ENCODE measurements around the gene LRRC34. TPM values are rescaled to one million over a fixed set of nuclear protein-coding genes. Genes with fewer than 3 reads are reported as not detected.

Gene LRRC34
- total and polyA plus RNA-seq, 9 of the 15 experiments (the other 6 are each of a cell fraction or from before 2014, with no cell fraction given), result 0.17 to 0.30 TPM; not detected in 7

DNA sequence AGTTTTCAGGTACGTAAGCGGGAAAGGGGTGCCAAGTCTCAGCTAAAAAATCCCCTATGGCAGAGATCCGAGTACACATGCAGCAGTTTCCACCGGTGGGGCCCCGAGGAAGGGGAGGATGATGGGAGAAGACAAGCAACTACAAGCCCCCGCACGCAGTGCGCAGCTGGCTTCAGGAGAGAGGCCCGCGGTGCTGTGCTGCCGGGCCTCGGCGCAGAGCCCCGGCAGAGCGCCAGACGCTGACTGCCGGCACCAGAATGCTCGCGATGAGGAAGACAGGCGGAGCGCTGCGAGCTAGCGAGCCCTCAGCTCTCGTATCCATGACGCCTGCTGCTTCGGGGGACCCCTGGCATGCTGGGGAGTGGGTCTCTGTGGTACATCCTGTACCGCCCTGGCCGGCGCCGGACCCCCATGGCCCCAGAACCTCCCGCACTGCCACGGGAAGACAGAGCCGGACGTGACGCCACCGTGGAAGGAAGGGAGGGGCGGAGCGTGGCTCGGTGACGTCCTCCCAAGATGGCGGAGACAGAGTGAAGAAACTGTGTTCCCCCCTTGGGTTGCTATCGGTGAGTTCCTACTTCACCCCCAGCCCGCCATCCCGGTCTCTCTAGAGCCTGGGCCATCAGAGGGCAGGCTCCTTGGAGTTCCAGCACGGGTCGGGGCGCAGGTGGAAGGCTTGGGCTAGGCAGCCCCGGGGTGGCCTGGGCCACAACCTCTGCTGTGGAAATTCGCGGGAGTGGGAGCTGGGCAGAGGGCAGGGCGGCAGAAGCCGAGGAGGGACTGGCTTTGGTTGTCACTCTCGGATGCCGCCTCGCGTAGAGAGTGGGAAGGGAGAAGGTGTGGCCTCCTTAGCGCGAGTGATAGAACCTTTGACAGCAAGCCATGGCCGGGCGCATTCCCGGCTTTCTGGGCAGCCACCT is 39.5 kb downstream of the LRRC34 start, which contains the start of gene MYNN (continued):
- TF ChIP-seq, protein P1, sequence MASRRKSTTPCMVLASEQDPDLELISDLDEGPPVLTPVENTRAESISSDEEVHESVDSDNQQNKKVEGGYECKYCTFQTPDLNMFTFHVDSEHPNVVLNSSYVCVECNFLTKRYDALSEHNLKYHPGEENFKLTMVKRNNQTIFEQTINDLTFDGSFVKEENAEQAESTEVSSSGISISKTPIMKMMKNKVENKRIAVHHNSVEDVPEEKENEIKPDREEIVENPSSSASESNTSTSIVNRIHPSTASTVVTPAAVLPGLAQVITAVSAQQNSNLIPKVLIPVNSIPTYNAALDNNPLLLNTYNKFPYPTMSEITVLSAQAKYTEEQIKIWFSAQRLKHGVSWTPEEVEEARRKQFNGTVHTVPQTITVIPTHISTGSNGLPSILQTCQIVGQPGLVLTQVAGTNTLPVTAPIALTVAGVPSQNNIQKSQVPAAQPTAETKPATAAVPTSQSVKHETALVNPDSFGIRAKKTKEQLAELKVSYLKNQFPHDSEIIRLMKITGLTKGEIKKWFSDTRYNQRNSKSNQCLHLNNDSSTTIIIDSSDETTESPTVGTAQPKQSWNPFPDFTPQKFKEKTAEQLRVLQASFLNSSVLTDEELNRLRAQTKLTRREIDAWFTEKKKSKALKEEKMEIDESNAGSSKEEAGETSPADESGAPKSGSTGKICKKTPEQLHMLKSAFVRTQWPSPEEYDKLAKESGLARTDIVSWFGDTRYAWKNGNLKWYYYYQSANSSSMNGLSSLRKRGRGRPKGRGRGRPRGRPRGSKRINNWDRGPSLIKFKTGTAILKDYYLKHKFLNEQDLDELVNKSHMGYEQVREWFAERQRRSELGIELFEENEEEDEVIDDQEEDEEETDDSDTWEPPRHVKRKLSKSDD (conservative IDR thresholded peaks at IDR 0.05; ENCODE audit: low read length), result peak; percentile 61; the same call in 1 of the 2 replicates
- 0 out of 2 replicates have a peak, but pooled peaks have one; percentile 20 for TF ChIP-seq ZNF830 (CRISPR knock-in tag; IDR thresholded peaks at IDR 0.05)
- no peak for TF ChIP-seq POLR3G (IDR thresholded peaks at IDR 0.05; ENCODE audit: extremely low read depth, insufficient read length, insufficient replicate concordance)
- TF ChIP-seq HOXB6 (CRISPR knock-in tag; IDR thresholded peaks at IDR 0.05; ENCODE audit: borderline replicate concordance), result no peak
- TF ChIP-seq ZNF354B (CRISPR knock-in tag; IDR thresholded peaks at IDR 0.05), result no peak
- no peak for TF ChIP-seq MYC (IDR thresholded peaks at IDR 0.05; ENCODE audit: low read depth, low read length)
- no peak; the same call in 1 of the 2 replicates for TF ChIP-seq MYC (CRISPR knock-in tag; IDR thresholded peaks at IDR 0.05; ENCODE audit: borderline replicate concordance, low read depth)
- TF ChIP-seq ZNF347 (CRISPR knock-in tag; IDR thresholded peaks at IDR 0.05; ENCODE audit: low read depth), result no peak
- no peak for TF ChIP-seq HMG20A (CRISPR knock-in tag; conservative IDR thresholded peaks at IDR 0.05)
- TF ChIP-seq TCFL5 (CRISPR knock-in tag; conservative IDR thresholded peaks at IDR 0.05), result no peak
- TF ChIP-seq ZNF121 (CRISPR knock-in tag; conservative IDR thresholded peaks at IDR 0.05), result no peak
- TF ChIP-seq KAT7 (CRISPR knock-in tag; IDR thresholded peaks at IDR 0.05; ENCODE audit: borderline replicate concordance), result peak; percentile 80; the same call in 1 of the 2 replicates
- TF ChIP-seq CREM (IDR thresholded peaks at IDR 0.05; ENCODE audit: low read depth), result peak; percentile 97
- TF ChIP-seq ZNF79 (CRISPR knock-in tag; IDR thresholded peaks at IDR 0.05; ENCODE audit: low read depth), result no peak
- peak in 1 of 2 experiments; percentile 59; a peak in 1 of 4 replicates for TF ChIP-seq CSDE1 (IDR thresholded peaks at IDR 0.05)
- TF ChIP-seq, protein P2, sequence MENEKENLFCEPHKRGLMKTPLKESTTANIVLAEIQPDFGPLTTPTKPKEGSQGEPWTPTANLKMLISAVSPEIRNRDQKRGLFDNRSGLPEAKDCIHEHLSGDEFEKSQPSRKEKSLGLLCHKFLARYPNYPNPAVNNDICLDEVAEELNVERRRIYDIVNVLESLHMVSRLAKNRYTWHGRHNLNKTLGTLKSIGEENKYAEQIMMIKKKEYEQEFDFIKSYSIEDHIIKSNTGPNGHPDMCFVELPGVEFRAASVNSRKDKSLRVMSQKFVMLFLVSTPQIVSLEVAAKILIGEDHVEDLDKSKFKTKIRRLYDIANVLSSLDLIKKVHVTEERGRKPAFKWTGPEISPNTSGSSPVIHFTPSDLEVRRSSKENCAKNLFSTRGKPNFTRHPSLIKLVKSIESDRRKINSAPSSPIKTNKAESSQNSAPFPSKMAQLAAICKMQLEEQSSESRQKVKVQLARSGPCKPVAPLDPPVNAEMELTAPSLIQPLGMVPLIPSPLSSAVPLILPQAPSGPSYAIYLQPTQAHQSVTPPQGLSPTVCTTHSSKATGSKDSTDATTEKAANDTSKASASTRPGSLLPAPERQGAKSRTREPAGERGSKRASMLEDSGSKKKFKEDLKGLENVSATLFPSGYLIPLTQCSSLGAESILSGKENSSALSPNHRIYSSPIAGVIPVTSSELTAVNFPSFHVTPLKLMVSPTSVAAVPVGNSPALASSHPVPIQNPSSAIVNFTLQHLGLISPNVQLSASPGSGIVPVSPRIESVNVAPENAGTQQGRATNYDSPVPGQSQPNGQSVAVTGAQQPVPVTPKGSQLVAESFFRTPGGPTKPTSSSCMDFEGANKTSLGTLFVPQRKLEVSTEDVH (IDR thresholded peaks at IDR 0.05; ENCODE audit: low read depth, partially characterized antibody), result peak; percentile 70
- TF ChIP-seq, protein P3, sequence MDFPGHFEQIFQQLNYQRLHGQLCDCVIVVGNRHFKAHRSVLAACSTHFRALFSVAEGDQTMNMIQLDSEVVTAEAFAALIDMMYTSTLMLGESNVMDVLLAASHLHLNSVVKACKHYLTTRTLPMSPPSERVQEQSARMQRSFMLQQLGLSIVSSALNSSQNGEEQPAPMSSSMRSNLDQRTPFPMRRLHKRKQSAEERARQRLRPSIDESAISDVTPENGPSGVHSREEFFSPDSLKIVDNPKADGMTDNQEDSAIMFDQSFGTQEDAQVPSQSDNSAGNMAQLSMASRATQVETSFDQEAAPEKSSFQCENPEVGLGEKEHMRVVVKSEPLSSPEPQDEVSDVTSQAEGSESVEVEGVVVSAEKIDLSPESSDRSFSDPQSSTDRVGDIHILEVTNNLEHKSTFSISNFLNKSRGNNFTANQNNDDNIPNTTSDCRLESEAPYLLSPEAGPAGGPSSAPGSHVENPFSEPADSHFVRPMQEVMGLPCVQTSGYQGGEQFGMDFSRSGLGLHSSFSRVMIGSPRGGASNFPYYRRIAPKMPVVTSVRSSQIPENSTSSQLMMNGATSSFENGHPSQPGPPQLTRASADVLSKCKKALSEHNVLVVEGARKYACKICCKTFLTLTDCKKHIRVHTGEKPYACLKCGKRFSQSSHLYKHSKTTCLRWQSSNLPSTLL (IDR thresholded peaks at IDR 0.05), result no peak
- TF ChIP-seq STAT5B (CRISPR knock-in tag; IDR thresholded peaks at IDR 0.05), result no peak
- no peak for TF ChIP-seq ZSCAN32 (CRISPR knock-in tag; IDR thresholded peaks at IDR 0.05)
